GM21367 (cell line): ENCODE measurements around the gene ARMH1.
"Not testable (repeated sequence)": the region's sequence is repeated elsewhere in the genome, so short reads cannot be mapped to it uniquely, and the experiment has no call there.

Source experiments
- ATAC-seq: cut with Tn5 transposase; IDR thresholded peaks from one replicate; pipeline ENCODE4 v1.9.1; 2021; ENCODE audit not compliant: unreplicated experiment

The ARMH1 gene

DNA sequence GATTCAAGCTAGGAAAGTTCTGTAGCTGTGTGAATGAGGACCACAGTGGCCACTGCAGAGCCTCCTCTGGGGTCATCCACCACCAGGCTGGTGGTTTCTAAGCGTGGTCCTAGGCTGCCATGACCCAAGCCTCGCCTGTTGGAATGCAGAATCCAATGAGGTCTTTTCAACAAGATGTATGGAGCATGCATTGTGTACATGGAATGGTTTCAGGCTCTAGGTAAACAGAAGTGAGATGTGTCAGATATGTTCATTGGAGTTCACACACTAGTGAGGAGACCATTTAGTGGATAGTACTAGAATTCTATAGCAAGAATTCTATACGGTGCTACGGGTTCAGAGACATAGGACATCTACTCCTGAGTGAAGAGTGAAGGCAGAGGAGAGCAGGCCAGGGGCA, 45.8 kb downstream of the ARMH1 start:
- no peak for ATAC-seq

DNA sequence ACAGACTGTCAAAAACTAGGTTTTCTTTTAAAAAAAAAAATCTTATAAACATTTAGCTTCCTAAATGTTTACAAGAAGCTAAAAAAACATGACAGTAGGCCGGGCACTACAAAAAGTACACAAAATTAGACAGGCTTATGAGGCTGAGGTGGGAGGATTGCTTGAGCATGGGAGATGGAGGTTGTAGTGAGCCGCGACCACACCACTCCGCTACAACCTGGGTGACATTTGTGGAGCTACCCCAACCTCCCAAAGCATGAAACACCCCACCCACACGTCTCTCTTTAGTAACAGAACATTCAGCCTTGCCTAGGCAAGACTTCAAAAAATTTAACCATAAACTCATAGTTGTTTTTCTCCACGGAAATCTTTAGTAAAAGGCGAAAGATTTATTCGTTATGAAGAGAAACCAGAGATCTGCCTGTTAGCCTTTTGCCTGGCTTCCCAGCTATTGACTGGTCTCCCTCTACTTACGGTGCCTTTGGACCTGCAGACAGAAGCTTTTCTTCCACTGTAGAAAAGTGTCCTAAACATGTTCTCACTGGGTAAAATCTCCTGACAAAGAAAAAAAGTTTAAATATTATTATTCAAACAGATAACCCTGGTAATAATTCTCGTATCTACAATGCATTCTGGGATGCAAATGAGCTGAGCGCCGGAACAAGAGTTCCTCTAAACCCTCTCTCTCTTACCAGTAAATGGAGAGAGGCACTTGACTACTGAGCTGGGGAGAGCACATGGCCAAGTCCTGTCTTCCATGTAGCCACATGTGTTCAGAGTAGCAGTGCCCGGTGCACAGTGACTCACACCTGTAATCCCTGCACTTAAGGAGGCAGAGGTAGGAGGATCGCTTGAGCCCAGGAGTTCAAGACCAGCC, 47.2 kb downstream of the ARMH1 start:
- ATAC-seq = peak; percentile 53

DNA sequence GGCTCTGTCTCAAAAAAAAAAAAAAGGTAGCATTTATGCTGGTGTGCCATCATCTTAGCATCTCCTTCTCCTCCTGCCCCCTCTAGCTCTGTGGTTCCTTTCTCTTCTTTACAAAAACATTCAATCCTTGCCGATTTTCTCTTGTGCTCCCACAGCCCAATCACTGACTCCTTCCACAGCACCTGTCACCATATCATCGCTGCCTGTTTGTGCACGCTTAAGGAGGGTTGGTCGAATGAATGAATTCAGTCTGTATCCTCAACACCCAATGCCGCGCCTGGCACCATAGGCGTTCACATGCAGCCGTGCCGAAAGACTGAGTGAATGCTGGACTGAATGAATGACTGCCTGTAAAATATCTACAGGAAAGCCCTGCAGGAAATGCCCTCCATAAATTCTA, 48.5 kb downstream of the ARMH1 start:
- no peak for ATAC-seq

DNA sequence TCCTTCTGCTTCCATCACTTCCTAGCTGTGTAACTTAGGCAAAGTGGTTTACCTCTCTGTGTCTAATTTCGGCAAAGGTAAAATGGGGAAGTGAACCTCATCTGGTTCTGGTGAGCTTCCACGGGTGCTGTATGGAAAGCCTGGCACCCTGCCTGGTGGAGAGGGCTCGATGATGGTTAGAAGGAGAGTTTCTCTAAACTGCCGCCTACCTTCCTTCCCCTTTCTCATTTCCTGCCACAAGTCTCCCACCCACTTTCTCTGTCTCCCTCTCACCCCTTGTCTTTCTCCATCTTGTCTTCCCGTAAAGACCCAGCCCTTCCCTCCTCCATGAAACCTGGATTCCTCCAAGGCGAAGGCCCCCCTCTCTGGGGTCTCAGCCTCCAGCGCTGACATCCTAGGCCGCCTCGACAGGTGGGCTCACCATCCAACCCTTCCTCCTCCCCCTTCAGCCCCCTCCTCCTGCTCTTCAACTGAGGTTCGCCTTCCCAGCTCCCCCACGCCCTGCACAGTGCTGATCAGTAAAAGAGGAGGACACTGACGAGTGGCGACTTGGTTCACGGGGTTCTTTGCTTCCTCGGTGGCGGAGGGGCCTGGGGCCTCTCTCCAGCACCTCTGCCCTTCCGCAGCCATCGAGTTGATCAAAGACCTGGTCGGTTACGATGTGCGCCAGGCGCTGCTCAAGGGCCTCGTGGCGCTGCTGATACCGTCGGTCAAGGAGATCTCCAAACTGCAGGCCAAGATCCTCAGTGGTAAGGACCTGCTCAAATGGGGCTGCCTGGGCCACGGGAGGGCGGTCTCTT, 49.2 kb downstream of the ARMH1 start:
- no peak for ATAC-seq

DNA sequence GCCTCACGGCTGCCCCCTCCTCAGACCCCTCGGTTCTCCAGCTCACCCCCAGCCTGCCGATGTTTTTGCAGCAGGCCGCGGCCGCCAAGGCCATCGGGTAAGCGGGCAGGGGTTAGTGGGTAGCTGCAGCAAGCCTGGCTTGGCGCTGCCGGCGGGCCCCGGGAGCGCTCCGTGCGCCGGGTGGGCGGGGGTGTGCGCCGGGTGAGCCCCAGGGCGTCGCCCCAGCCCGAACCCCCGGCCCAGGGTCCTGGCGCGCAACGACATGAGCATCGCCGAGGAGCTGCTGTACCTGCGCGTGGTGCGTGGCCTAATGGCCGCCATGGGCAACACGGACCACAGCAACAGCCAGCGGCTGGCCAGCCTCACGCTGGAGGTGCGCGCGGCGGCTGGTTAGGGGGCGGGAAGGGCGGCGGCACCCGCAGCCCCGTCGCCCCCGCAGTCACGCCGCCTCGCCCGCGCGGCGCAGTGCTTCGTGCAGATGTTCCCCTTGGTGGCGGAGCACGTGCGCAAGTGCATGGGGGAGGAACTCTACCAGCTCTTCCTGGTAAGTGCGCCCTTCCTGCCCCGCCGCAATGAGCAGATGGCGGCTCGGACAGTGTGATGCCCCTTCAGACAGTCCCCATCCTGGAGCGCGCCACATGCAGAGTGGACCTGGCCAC, 49.9 kb downstream of the ARMH1 start:
- ATAC-seq = no peak

DNA sequence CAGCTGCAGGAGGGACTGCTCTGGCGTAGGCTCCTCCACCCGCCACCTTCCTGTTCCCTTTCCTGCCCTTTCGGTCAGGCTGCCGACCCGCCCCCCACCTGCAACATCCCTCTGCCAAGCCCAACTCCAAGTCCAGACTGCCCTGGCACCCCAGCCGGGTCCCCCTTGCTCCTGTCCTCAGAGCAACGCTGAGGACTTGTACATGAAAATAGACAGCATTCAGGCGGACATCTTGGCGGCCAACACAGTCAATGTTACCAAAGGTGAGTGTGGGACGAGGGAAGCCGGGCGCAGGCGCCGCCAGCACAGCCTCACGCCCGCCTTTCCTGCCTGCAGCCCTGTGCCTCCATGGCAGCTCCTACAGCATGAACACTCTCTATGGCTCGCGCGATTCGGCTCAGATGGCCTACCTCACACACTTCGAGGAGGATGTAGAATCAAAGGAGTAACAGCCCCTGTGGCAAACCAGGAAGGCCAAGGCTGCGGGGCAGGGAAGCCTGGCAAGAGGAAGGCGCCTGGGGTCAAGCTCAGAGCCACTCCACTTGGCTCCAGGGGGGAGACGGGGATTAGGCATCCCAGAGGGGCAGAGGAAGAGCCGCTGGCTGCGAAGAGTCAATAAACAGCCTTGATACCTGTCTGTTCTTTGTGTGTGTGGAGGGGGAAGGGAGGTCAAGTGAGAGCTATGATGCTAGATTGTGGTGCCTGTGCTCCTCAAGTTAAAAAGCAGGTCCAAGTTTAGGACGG, 50.6 kb downstream of the ARMH1 start:
- no peak for ATAC-seq

DNA sequence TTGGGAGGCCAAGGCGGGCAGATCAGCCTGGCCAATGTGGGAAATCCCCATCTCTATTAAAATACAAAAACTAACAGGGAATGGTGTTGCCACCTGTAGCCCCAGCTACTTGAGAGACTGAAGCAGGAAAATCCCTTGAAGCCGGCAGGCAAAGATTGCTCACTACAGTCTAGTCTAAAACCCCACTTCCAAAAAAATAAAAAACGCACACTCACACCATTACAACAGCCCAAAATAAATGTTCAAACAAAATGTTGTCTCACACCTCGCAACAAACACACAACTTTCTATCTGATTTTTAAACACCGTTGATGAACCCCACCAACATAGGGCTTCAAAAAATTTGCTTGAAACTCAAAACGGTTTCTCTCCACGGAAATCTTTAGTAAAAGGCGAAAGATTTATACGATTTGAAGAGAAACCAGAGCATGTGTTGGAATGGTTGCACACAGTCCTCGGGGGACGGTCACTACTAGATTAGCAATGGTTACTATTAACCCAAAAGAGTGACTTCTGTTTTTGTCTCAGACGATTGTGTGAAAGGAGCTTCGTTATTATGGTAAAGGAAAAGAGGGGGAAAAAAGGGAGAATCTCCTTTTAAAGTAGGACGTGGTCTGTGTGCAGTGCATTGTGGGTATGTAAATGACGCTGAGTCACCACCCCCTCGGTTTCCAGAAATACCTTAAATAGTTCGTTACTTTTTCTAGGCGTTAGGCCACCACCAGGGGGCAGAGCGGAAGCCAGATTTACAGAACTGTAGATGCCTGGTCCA, 56.4 kb downstream of the ARMH1 start, which contains the start of gene RNU5D-1:
Gene RNU5D-1 (minus strand): TSS at position 430 of the 772 bp plus-strand sequence.
- peak; percentile 56 for ATAC-seq

DNA sequence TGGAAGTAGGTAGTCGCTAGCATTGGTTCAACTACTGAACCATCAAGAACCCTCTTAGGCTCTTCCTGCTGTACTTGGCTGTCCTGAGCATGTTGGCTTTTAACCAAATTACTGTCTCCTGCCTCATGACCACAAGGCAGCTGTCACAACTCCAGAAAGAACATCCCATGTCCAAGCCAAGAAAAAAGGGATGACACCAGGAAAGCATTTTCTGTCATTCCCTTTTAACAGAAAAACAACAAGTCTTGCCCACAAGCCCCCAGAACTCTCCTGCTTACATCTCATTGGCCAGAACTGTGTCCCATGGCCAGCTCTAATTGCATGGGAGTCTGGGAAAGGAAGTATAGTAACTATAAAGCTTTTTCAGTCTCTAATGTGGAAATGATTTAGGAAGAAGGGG, 58.9 kb downstream of the ARMH1 start:
- ATAC-seq = no peak

DNA sequence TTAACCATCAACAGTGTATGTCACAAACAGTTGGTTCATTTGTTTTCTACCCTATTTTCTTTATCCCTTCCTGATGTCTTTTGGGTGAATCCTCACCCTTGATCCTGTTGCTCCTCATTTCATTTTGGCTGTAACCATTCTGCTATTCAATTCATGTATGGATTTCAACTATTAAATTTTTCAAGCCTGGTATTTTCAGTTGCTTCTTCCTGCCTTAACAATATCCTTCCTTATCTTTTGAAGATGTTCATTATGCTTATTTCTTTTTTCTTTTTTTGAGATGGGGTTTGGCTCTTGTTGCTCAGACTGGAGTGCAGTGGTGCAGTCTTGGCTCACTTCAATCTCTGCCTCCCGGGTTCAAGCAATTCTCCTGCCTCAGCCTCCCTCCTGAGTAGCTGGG, 59.3 kb downstream of the ARMH1 start:
- no peak for ATAC-seq

DNA sequence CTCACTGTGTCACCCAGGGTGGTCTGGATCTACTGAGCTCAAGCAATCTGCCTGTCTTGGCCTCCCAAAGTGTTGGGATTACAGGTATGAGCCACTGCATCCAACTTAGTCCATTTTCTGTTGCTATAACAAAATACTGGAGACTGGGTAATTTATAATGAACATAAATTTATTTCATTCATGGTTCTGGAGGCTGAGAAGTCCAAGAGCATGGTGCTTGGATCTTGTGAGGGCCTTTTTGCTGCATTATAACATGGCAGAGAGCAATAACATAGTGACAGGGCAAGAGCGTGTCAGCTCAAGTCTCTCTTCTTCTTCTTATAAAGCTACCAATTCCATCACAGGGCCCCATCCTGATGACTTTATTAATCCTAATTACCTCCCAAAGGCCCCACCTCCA, 61.5 kb downstream of the ARMH1 start:
- no peak for ATAC-seq

DNA sequence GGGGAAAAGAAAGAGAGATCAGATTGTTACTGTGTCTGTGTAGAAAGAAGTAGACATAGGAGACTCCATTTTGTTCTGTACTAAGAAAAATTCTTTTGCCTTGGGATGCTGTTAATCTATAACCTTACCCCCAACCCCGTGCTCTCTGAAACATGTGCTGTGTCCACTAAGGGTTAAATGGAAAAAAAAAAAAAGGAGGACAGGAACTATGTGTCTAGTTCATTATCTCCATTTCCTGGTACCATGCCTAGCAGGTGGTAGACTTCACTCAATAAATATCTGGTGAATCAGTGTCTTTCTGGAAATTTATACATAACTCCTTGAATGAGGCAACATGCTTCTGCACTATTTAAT, 64.4 kb downstream of the ARMH1 start:
- not testable (repeated sequence) for ATAC-seq

DNA sequence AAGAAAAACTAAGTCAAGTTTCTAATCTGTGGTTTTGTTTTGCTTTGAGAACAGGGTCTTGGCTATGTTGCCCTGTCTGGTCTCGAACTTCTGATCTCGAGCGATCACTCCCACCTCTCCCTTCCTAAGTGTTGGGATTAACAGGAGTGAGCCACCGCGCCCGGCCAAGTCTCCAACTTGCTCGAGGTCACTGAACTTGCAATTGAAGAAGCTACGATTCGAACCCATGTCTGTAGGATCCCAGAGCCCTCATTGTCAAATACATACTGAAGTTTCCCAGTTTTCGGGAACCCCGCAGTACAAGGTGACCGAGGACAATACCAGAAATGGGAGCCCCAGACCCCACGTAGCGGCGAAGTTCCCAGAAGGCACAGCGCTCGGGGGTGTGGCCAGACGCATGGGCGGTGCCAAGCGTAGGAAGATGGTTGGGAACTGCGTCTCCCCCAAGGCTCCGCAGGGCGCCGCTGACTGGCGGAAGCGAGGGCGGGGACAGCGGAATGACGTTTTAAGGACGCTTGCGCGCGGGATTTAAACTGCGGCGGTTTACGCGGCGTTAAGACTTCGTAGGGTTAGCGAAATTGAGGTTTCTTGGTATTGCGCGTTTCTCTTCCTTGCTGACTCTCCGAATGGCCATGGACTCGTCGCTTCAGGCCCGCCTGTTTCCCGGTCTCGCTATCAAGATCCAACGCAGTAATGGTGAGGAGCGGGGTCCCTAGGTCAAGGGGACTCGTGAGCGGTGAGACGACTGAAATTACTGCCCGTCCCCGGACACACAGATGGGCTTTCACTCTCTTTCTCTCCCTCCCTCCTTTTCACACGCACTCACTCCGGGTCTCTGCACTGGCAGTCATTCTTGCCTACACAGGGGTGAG, 65.0 kb downstream of the ARMH1 start, which contains the start of gene KIF2C:
Gene KIF2C (plus strand): TSS at position 531 of the 872 bp plus-strand sequence. CDS start 96 bp downstream, at position 627.
- peak; percentile 93 for ATAC-seq

DNA sequence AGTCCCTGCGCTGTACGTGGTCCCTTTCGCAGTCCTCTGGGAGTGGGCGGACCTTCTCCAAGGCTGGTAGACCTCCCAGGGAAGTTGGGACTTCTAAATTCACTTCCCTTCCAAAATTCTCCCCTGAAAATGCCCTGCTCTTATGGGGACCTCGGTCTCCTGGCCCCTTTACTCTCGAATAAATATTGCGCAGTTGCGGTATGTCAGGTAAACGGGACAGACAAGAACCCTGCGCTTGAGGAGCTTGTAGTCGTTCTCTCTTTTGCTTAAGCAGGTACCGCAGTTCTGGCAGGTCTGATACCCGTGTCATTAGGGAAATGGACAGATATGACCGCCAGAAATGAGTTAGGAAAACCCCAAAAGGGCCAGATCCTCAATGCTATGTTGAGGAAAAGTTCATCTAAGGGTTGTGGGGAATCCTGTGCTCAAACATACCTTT, 65.7 kb downstream of the ARMH1 start:
- no peak for ATAC-seq

DNA sequence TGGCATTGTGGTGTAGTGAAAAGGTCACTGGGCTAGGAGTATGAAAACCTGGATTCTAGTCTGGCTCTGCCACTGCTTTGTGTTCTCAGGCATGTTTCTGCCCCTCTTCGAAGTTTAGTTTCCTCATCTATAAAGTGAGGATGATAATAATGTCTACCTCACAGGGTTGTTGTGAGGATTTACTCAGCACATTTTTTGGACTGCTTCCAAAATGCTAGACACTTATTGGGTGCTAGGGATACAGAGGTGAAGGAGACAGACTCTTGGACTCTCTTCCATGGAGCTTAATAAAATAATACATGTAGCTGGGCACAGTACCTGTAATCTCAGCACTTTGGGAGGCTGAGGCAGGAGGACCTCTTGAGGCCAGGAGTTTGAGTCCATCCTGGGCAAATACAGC, 68.7 kb downstream of the ARMH1 start:
- ATAC-seq = no peak

DNA sequence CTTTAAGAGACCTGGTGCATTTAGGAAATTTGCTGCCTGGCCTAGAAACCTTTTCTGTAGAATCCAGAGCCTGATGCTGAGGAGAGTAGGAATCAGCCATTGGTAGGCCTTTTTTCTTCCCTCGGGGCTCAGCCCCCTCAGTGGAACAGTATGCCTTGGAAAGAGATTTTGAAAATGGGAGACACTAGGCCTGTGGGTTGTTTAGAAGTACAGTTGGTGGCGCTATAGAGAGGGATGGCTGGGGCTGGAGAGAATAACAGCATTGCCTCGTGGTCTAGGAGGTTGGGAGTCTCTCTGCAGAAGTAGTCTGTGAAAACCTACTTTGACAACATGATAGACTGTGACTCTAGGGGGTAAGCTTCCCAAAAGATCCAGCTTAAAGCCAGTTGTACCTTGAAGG, 73.4 kb downstream of the ARMH1 start:
- ATAC-seq = no peak

DNA sequence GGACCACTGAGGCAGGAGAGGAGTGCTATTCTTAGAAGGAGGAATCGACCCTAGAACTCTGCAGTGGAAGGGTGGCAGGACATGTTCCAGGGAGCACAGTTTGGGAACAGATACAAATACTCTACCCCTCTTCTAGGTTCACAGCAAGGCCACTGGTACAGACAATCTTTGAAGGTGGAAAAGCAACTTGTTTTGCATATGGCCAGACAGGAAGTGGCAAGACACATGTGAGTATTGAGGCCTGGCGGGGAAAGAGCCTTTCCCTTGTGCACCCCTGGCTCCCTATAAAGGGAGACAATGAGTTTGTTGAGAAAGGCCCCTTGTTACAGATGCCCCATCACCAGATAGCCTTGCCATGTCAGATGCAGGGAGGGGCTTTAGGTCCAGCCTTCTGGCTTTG, 82.9 kb downstream of the ARMH1 start:
- ATAC-seq = peak; percentile 80

DNA sequence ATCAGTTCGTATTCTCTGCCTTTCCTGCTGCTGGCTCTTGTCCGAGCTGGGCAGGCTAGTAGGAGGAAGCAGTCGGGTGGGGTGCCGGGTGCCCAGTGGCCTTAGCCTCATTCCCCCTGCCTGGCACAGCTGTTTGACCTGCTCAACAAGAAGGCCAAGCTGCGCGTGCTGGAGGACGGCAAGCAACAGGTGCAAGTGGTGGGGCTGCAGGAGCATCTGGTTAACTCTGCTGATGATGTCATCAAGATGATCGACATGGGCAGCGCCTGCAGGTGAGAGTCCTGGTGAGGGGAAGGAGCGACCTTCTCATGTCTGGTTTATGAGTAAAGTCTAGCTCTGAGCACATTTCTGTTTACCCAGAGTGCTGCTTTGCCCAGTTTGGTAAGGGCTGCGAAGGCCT, 84.6 kb downstream of the ARMH1 start:
- ATAC-seq = no peak

DNA sequence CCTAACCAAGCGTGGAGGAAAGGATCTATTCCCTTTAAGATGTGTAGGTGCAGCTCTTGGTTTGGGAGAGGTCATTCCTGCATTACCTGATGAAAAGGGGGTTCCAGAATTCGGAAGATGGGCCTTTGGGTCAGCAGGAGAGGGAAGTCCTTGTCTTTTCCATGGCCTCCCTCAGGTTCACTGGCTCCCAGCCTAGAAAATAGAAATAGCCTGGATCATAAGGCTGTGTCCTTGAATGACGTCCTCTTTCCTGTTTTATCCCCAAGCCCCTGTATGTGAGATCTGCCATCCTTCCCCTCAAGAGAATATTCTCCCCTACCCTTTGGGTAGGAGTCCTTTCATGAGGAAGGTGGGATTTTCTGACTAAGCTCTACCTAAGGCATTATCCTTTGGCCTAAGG, 86.4 kb downstream of the ARMH1 start:
- no peak for ATAC-seq

DNA sequence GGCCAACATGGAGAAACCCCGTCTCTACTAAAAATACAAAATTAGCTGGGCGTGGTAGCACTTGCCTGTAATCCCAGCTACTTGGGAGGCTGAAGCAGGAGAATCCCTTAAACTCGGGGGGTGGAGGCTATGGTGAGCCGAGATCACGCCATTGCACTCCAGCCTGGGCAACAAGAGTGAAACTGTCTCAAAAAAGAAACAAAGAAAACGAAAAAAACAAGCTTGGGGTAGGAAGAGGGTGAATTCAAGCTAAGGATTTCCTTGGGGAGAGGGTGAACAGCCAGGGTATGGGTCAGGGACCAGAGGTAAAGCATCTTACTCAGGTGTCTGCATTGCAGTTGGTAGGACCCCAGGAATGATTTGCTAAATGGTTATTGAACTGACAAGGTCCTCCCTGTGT, 91.9 kb downstream of the ARMH1 start:
- not testable (repeated sequence) for ATAC-seq
